ENCODE measurements around the gene SLA2.
"Not testable (repeated sequence)": the region's sequence is repeated elsewhere in the genome, so short reads cannot be mapped to it uniquely, and the experiment has no call there.

Gene SLA2, protein sequence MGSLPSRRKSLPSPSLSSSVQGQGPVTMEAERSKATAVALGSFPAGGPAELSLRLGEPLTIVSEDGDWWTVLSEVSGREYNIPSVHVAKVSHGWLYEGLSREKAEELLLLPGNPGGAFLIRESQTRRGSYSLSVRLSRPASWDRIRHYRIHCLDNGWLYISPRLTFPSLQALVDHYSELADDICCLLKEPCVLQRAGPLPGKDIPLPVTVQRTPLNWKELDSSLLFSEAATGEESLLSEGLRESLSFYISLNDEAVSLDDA

DNA sequence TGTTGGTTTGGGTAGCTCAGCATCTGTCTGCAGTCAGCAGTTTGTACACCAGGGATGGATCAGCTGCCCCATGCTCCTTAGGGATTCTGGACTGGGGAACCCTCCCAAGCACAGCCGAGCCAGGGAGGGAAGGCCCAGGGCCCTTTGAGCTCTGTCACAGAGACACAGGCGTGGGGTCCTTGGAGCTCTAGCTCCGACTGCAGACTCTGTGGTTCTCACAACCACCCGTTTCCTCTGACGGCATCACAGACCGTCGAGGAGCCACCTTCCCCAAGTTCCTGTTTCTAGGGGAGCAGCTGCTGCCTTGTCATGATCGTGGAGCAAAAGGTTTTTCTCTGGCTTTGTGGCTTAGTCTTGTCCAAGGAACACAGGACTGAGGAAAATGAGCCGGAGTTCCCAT is at the start of gene SLA2:
Gene SLA2 (minus strand): TSS at position 199 of the 400 bp plus-strand sequence. CDS start 4,861 bp downstream, outside the sequence.
- peak; percentile 83 for DNase-seq

GRCh38 chr20:36695467-36695866 is 49.5 kb upstream of the SLA2 start:
- not testable (repeated sequence) for DNase-seq

DNA sequence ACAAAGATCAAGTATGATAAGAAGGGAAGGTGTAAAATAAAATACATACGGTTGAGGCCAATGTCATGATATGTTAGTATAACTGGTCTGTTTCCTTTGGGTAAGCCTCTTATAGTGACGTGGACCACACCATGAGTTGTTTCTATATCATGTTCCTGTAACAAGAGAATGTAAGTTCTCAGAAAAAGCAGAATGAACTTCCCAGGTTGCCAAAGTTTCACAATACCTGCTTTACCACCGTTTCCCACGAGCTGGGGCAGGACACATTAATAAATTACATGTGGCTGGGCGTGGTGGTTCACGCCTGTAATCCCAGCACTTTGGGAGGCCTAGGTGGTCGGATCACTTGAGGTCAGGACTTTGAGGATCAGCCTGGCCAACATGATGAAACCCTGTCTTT is 42.6 kb upstream of the SLA2 start:
- no peak for DNase-seq

- DNase-seq: no peak
These were observed 41.9 kb upstream of the SLA2 start for GRCh38 chr20:36687850-36688249.

DNA sequence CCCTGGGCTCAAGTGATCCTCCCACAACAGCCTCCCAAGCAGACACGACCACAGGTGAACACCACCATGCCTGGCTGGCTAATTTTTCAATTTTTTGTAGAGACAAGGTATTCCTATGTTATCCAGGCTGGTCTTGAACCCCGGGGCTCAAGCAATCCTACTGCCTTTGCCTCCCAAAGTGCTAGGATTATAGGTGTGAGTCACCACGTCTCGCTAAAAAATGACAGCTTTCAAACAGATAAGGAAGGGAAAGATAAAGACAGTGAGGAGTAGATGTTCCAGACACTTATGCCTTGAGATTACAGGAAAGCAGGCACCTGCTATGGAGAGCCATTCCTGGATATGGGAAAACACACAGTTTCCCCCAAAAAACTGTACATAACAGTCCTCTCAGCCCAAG is 40.9 kb upstream of the SLA2 start:
- DNase-seq: no peak

DNA sequence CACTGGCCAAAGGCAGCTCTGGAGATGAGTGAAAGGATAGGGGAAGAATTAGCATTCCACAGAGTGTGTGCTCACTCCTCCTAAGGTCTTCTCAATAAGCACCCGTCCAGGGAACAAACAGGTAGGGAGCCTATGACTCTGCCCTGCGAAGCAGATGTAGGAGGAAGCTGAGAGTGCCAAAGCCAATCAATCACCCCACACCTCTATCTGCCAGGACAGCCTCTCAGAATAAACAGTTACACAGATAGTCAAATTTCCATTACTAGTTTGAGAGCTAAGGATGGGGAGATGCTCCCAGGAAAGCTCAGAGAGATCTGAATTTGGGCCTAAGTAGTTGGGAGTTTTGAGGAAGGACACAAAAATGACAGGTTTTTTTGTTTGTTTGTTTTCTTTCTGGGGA is 40.5 kb upstream of the SLA2 start:
- no peak for DNase-seq

- DNase-seq: no peak
These were observed 38.8 kb upstream of the SLA2 start for GRCh38 chr20:36684747-36685146.

DNA sequence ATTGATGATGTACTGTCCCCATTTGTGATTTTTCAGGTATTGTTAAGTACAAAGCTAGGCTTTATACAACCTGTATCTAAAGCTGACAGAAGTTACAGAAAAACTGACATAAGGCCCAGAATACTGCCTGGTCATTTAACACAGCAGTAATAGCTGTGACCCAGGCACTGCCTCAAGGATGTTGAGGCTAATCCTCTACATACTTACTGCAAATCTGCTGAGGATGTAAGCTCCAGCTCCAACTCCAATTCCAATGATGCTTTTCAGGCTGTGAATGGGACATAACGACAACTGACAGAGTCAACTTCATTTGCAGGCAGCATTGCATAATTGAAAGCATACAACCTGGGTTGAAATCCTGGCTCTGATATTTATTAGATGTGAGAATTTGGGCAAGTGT is 36.3 kb upstream of the SLA2 start:
- DNase-seq: no peak

- DNase-seq: no peak
These were observed 31.4 kb upstream of the SLA2 start for GRCh38 chr20:36677422-36677771.

GRCh38 chr20:36676701-36677421 is 30.9 kb upstream of the SLA2 start:
- DNase-seq: no peak

DNA sequence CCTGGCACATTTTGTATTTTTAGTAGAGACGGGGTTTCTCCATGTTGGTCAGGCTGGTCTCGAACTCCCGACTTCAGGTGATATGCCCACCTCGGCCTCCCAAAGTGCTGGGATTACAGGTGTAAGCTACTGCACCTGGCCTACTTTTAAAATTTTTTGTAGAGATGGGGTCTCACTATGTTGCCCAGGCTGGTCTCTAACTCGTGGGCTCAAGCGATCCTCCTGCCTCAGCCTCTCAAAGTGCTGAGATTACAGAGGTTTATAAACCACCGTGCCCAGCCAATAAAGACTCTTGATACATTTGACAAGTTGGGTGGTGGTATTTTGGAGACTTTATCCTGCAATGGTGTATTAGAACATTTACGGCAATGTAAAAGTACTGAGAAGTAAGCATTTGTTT is 29.5 kb upstream of the SLA2 start:
- DNase-seq: not testable (repeated sequence)

- no peak for DNase-seq
These were observed 27.0 kb upstream of the SLA2 start for GRCh38 chr20:36672991-36673390.

DNA sequence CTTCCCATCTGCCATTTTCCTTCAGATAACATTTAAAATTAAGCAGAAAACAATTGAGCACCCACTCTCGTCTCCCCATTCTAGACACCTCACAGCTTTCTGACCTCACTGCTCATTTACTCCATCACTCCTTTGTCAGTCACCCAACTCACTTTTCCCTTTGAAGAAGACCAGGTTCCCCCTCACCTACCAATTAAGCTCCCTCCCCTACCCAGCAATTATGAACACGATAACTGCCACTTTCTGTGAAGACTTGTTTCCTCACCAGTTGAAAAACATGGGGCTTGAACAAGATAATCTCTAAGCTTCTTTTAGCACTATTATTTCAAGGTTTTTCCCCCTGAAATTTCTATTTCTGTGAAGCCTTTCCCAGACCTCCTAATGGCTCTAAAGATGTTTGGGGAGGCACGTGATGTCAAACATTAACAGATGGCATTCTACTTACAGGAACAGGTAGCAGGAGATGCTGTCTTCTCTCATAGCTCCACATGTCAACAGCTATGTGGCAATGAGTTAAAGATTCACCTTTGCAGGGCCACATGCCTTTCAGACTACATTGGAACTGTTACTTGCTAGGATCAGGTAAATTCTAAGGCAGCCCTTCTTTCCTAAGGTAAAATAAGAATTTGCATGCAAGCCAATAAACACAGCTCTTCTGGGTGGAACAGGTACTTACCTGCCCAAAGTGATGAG is 24.8 kb upstream of the SLA2 start:
- no peak for DNase-seq

GRCh38 chr20:36666181-36666740 is 20.3 kb upstream of the SLA2 start:
- DNase-seq: no peak

DNA sequence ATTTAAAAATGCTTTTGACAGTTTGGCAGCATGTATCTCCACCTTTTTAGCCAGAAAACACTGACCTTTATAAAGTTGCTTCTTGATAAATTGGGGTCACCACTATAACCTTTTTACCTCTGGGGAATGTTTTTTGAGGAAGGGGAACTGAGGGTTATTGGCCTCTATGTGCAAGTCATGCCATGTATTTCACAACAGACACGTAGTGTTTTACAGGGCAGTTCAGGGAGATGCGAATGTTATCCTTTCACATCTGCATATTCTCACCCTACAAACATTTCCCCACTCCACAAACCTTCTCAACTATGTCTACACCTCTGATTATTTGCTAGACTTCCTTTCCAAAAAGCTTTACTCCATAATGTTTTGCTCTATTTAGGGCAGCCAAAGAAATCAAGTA is 17.0 kb upstream of the SLA2 start:
- DNase-seq: no peak

GRCh38 chr20:36658300-36658699 is 12.3 kb upstream of the SLA2 start:
- DNase-seq: peak; percentile 50

GRCh38 chr20:36656733-36657132 is 10.7 kb upstream of the SLA2 start:
- no peak for DNase-seq

DNA sequence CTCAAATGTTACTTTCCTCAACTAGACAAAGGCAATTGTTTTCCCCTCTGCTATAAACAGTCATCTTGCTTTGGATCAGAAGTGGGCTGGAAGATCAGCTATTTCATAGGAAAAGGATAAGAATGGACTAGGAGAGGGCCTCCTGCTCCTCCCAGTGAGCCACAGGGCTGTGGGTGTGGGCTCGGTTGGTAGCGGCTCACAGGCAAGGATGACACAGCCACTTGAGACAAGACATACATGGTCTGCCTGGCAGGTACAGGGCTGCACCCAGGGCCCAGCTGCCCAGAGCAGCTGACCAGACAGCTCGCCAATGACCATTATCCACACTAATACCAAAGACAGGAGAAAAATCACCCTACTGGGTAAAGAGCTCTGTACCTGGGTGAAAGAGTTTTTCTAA is 9.0 kb upstream of the SLA2 start:
- no peak for DNase-seq

GRCh38 chr20:36654506-36654905 is 8.5 kb upstream of the SLA2 start:
- no peak for DNase-seq

GRCh38 chr20:36653456-36653855 is 7.5 kb upstream of the SLA2 start:
- no peak for DNase-seq

- DNase-seq: no peak
These were observed 1.5 kb upstream of the SLA2 start for GRCh38 chr20:36647196-36648121.

DNA sequence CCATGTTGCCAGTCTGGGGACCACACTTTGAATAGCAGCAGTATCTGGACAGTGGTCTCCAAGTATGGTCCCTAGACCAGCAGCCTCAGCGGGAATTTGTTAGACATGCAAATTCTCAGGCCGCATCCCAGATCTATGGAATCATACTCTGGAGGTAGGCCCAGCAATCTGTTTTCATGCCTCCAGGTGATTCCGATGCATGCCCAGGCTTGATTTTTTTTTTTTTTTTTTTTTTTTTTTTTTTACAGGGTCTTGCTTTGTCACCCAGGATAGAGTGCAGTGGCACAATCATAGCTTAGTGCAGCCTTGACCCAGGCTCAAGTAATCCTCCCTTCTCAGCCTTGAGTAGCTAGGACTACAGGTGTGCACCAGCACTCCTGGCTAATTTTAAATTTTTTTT is 682 bp upstream of the SLA2 start:
- DNase-seq: no peak

GRCh38 chr20:36645353-36645752 is 643 bp downstream of the SLA2 start:
- peak; percentile 11 for DNase-seq
